CD4-positive, alpha-beta T cell treated with Interferon alpha-2 for 1 hour (primary cell): ENCODE data around the gene EFEMP1.

Source experiments
- DNase-seq, 2 donors: peaks; one replicate each; pipeline ENCODE4 v3.0.0-alpha.2; 2020 to 2022

Gene EFEMP1

GRCh38 chr2:55932843-55933242, 9.3 kb upstream of the EFEMP1 start:
- DNase-seq: no peak

- no peak for DNase-seq
Measured at GRCh38 chr2:55931281-55931680, 7.7 kb upstream of the EFEMP1 start.

- DNase-seq: no peak
Measured at GRCh38 chr2:55929476-55929875, 5.9 kb upstream of the EFEMP1 start.

GRCh38 chr2:55926974-55927373, 3.4 kb upstream of the EFEMP1 start:
- no peak for DNase-seq

- DNase-seq: no peak
Measured at GRCh38 chr2:55926246-55926645, 2.7 kb upstream of the EFEMP1 start.

GRCh38 chr2:55923982-55924321, 370 bp upstream of the EFEMP1 start:
- DNase-seq: no peak

- DNase-seq: no peak
Measured at GRCh38 chr2:55922291-55922907, 1.2 kb downstream of the EFEMP1 start.

- no peak for DNase-seq
Measured at GRCh38 chr2:55919574-55919973, 4.0 kb downstream of the EFEMP1 start.

GRCh38 chr2:55918856-55919255, 4.7 kb downstream of the EFEMP1 start:
- no peak for DNase-seq

- DNase-seq: no peak
Measured at GRCh38 chr2:55917713-55918390, 5.7 kb downstream of the EFEMP1 start.

- no peak for DNase-seq
Measured at GRCh38 chr2:55917117-55917516, 6.5 kb downstream of the EFEMP1 start.

GRCh38 chr2:55916473-55917049, 7.0 kb downstream of the EFEMP1 start:
- DNase-seq: no peak

- no peak for DNase-seq
Measured at GRCh38 chr2:55914786-55915185, 8.8 kb downstream of the EFEMP1 start.

GRCh38 chr2:55912926-55913325, 10.7 kb downstream of the EFEMP1 start:
- DNase-seq: no peak

GRCh38 chr2:55910077-55910476, 13.5 kb downstream of the EFEMP1 start:
- no peak for DNase-seq

GRCh38 chr2:55907686-55908085, 15.9 kb downstream of the EFEMP1 start:
- no peak for DNase-seq

- DNase-seq: no peak
Measured at GRCh38 chr2:55906993-55907392, 16.6 kb downstream of the EFEMP1 start.

- DNase-seq: no peak
Measured at GRCh38 chr2:55903727-55904126, 19.9 kb downstream of the EFEMP1 start.

- DNase-seq: no peak
Measured at GRCh38 chr2:55902971-55903370, 20.6 kb downstream of the EFEMP1 start.

- no peak for DNase-seq
Measured at GRCh38 chr2:55902429-55902828, 21.2 kb downstream of the EFEMP1 start.

- DNase-seq: no peak
Measured at GRCh38 chr2:55901941-55902340, 21.6 kb downstream of the EFEMP1 start.

GRCh38 chr2:55901322-55901721, 22.3 kb downstream of the EFEMP1 start:
- no peak for DNase-seq

GRCh38 chr2:55899881-55900280, 23.7 kb downstream of the EFEMP1 start:
- DNase-seq: no peak

GRCh38 chr2:55898386-55899040, 25.1 kb downstream of the EFEMP1 start:
- DNase-seq: no peak
